HG02642 (cell line): ENCODE results near the gene MESP1.
A peak's percentile ranks its signal among the peaks of the same experiment; 100 is the strongest.

Experiments used
- ATAC-seq: cut with Tn5 transposase; IDR thresholded peaks from one replicate; pipeline ENCODE4 v1.9.1; 2021; ENCODE audit warnings: mild to moderate bottlenecking; ENCODE audit not compliant: unreplicated experiment, poor library complexity

Gene MESP1

GRCh38 chr15:89760303-89761008 lies 9.4 kb upstream of the MESP1 start:
- ATAC-seq, result no peak

- ATAC-seq, result no peak
Observed at GRCh38 chr15:89759835-89760234, 8.8 kb upstream of the MESP1 start.

GRCh38 chr15:89758981-89759380 lies 7.9 kb upstream of the MESP1 start:
- ATAC-seq, result no peak

- no peak for ATAC-seq
Observed at GRCh38 chr15:89758283-89758682, 7.2 kb upstream of the MESP1 start.

DNA sequence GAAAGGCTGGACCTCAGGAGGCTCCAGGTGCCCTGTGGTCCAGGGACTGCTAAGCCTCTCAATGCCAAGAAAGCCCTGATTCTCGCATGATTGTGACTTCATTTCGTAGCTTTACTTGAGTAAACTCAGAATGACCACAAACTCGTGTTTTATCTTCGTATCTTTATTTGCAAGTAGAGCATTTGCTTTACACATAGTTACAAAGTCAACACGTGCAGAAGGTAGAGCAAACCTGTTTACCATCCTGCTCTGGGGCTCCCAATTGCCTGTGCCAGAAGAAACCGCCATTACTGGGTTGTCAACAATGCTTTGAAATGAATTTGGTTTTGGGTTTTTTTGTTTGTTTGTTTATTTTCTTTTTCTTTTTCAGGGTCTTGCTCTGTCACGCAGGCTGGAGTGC lies 5.8 kb upstream of the MESP1 start:
- ATAC-seq, result no peak

DNA sequence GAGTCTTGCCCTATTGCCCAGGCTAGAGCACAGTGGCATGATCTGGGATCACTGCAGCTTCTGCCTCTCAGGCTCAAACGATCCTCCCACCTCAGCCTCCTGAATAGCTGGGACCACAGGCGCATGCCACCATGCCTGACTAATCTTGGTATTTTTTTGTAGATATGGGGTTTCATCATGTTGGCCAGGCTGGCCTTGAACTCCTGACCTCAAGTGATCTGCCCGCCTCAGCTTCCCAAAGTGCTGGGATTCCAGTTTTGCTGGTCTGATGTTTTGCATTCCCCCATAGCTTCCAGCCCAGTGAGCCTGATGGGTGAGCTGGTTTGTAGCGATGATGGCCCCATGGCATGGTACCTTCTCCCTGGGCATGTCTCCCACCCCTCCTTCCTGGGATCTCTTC lies 4.7 kb upstream of the MESP1 start:
- ATAC-seq, result no peak

DNA sequence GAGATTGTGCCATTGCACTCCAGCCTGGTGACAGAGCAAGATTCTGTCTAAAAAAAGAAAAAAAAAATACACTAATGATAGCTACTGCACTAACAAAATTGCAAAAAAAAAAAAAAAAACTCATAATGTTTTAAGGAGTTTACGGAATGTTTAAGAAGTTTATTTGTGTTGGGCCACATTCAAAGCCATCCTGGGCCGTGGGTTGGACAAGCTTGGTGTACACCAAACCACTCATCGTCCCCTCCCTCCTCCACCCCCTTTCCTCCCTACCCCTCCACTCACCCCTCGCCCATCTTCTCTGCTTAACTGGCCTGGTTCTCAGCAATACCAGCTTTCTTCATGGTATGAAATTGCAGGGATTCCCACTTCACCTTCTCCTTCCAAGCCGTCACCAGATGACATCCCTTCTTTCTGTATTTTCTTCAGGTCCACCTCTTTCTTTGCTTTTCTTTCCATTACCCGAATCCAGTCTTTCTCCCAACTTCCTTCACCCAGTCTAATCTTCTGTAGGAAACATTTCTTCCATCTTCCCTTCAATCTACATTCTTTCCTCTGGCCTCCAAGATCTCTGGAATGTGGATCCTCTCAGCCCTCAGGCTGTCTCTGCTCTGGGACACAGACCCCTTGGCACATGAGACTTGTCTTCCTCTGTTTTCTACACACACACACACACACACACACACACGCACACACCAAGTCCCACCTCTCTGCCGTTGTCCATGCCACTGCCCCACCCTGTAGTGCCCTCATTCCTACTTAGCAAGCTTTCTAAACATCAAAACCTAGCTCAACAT lies 3.5 kb upstream of the MESP1 start:
- no peak for ATAC-seq

GRCh38 chr15:89753855-89754254 lies 2.8 kb upstream of the MESP1 start:
- no peak for ATAC-seq

- no peak for ATAC-seq
Observed at GRCh38 chr15:89751748-89752147, 699 bp upstream of the MESP1 start.

DNA sequence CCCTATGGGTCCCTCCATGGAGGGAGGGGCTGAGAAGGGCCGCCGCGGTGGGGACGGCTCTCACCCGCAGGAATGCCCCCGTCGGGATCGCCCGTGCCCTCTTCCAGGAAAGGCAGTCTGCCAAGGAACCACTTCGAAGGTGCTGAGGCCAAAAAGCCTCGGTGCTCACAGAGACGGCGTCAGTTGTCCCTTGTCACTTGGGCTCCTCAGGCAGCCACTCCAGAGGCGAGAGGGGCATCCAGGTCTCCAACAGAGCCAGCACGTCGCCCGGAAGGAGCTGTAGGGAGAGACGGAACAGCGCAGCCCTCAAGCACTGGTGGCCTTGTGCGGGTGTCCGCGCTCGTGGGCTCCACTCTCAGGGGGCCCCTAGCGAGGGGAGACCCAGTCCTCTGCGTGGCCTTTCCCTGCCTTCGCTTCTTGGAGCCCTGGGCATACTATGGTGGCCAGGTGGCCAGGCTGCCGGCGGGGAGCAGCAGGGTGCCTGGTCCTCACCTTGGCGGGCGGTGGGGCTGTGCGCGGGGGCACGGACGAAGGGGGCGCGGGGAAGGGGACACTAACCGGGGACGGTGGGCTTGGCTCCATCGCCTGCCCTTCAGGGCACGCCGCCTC lies 994 bp downstream of the MESP1 start:
- ATAC-seq, result peak; percentile 9

DNA sequence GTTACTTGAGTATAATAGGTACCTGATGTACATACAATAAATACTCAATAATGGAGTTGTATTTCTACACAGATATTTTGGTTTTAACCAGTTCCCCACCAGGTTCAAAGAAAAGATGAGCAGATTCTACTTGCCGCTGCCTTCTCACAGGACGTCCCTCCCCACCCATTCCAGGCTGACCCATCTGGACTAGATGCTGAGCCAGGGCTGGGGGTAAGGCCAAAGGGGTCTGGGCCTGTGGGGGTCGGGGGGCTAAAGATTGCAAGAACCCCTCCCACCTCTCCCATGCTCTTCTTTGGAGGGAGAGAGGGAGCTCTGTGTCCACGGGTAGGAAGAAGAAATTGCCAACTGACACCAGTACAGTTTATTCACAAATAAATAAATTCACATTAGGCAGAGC lies 1.5 kb downstream of the MESP1 start:
- ATAC-seq, result no peak

- ATAC-seq, result no peak
Observed at GRCh38 chr15:89749054-89749453, 2.0 kb downstream of the MESP1 start.

- no peak for ATAC-seq
Observed at GRCh38 chr15:89747708-89748682, 3.1 kb downstream of the MESP1 start.

DNA sequence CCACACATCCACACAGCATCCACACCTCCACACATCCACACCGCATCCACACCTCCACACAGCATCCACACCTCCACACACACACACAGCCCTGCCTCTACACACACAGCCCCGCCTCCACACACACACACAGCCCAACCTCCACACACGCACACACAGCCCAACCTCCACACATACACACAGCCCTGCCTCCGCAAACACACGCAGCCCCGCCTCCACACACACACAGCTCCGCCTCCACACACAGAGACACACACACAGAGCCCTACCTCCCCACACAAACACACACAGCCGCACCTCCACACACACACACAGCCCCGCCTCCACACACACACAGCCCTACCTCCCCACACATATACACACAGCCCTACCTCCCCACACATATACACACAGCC lies 4.7 kb downstream of the MESP1 start:
- ATAC-seq, result no peak

- no peak for ATAC-seq
Observed at GRCh38 chr15:89745768-89746167, 5.3 kb downstream of the MESP1 start.

GRCh38 chr15:89745131-89745530 lies 5.9 kb downstream of the MESP1 start:
- no peak for ATAC-seq

DNA sequence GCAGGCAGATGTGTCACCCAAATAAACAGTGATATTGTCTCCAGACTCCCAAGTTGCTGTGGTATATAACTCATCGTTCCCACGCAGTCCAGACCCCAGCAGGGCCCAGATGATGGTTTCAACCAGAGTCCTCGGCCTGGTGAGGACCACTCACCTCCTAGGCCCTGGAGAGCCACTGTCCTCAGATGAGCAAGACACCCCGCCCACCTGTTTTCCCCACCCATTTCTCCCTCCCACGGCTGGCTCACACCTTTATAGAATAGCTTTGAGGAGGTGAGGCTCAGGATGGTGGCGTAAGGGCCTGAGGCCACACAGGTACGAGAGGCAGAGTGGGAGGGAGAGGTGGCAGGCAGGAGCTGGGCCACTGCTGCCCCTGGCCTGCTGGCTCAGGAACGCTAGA lies 7.5 kb downstream of the MESP1 start:
- no peak for ATAC-seq

- ATAC-seq, result no peak
Observed at GRCh38 chr15:89743011-89743410, 8.0 kb downstream of the MESP1 start.

GRCh38 chr15:89740137-89740536 lies 10.9 kb downstream of the MESP1 start:
- ATAC-seq, result no peak

GRCh38 chr15:89735773-89736172 lies 15.3 kb downstream of the MESP1 start:
- no peak for ATAC-seq
